GM19351 (cell line): ENCODE results near the gene KRTAP4-5.
"Not testable (repeated sequence)": the region's sequence is repeated elsewhere in the genome, so short reads cannot be mapped to it uniquely, and the experiment has no call there.

Source experiments
- ATAC-seq: cut with Tn5 transposase; IDR thresholded peaks from one replicate; pipeline ENCODE4 v1.9.1; 2021; ENCODE audit warnings: mild to moderate bottlenecking, moderate library complexity; ENCODE audit not compliant: unreplicated experiment

The KRTAP4-5 gene

GRCh38 chr17:41149652-41149985, at the start of gene KRTAP4-5:
Gene KRTAP4-5, minus strand, starts transcription at chr17:41149825. Its CDS starts 58 bp downstream, at chr17:41149767.
- no peak for ATAC-seq

GRCh38 chr17:41196068-41196467, 46.4 kb upstream of the KRTAP4-5 start:
- ATAC-seq = no peak

GRCh38 chr17:41190328-41190727, 40.7 kb upstream of the KRTAP4-5 start:
- no peak for ATAC-seq

GRCh38 chr17:41189837-41190318, 40.3 kb upstream of the KRTAP4-5 start, which contains the start of gene KRTAP9-1:
Gene KRTAP9-1, plus strand, starts transcription at chr17:41189887. Its CDS starts 0 bp downstream, at chr17:41189887.
- not testable (repeated sequence) for ATAC-seq

GRCh38 chr17:41186872-41187271, 37.2 kb upstream of the KRTAP4-5 start:
- ATAC-seq = no peak

- no peak for ATAC-seq
These were observed 35.4 kb upstream of the KRTAP4-5 start for GRCh38 chr17:41185001-41185400.

GRCh38 chr17:41184480-41184961, 34.9 kb upstream of the KRTAP4-5 start, which contains the start of gene KRTAP4-1:
Gene KRTAP4-1, minus strand, starts transcription at chr17:41184911. Its CDS starts 57 bp downstream, at chr17:41184854.
- no peak for ATAC-seq

- ATAC-seq = no peak
These were observed 29.4 kb upstream of the KRTAP4-5 start for GRCh38 chr17:41178843-41179616.

GRCh38 chr17:41178341-41178740, 28.7 kb upstream of the KRTAP4-5 start:
- ATAC-seq = no peak

- no peak for ATAC-seq
These were observed 28.2 kb upstream of the KRTAP4-5 start, which contains the start of gene KRTAP4-2 for GRCh38 chr17:41177727-41178271. Gene KRTAP4-2, minus strand, starts transcription at chr17:41178221. Its CDS starts 57 bp downstream, at chr17:41178164.

GRCh38 chr17:41176744-41177387, 27.2 kb upstream of the KRTAP4-5 start:
- no peak for ATAC-seq

- no peak for ATAC-seq
These were observed 22.3 kb upstream of the KRTAP4-5 start for GRCh38 chr17:41171886-41172285.

GRCh38 chr17:41168121-41168520, 18.5 kb upstream of the KRTAP4-5 start, which contains the start of gene KRTAP4-3:
Gene KRTAP4-3, minus strand, starts transcription at chr17:41168221. Its CDS starts 49 bp downstream, at chr17:41168172.
- no peak for ATAC-seq

- ATAC-seq = no peak
These were observed 17.9 kb upstream of the KRTAP4-5 start for GRCh38 chr17:41167561-41167960.

GRCh38 chr17:41163828-41164227, 14.2 kb upstream of the KRTAP4-5 start:
- no peak for ATAC-seq

- no peak for ATAC-seq
These were observed 11.0 kb upstream of the KRTAP4-5 start, which contains the start of gene KRTAP4-4 for GRCh38 chr17:41160648-41161047. Gene KRTAP4-4, minus strand, starts transcription at chr17:41160748. Its CDS starts 57 bp downstream, at chr17:41160691.

GRCh38 chr17:41160190-41160589, 10.6 kb upstream of the KRTAP4-5 start:
- ATAC-seq = not testable (repeated sequence)

GRCh38 chr17:41153856-41154255, 4.2 kb upstream of the KRTAP4-5 start:
- no peak for ATAC-seq

GRCh38 chr17:41151525-41151924, 1.9 kb upstream of the KRTAP4-5 start:
- ATAC-seq = no peak

GRCh38 chr17:41150026-41150425, 401 bp upstream of the KRTAP4-5 start:
- ATAC-seq = no peak

GRCh38 chr17:41148971-41149651, 514 bp downstream of the KRTAP4-5 start:
- not testable (repeated sequence) for ATAC-seq
